Measurements from ENCODE around the gene AOPEP.

AOPEP gene

GRCh38 chr9:94905606-94906005 lies 179.1 kb downstream of the AOPEP start:
- DNase-seq = no peak

- no peak for DNase-seq
These were observed 179.7 kb downstream of the AOPEP start for GRCh38 chr9:94906181-94906580.

- no peak for DNase-seq
These were observed 180.2 kb downstream of the AOPEP start for GRCh38 chr9:94906713-94907112.

GRCh38 chr9:94907264-94907936 lies 180.9 kb downstream of the AOPEP start:
- no peak for DNase-seq

- no peak for DNase-seq
These were observed 181.6 kb downstream of the AOPEP start for GRCh38 chr9:94908011-94908563.

GRCh38 chr9:94908583-94909249 lies 182.2 kb downstream of the AOPEP start:
- no peak for DNase-seq

- DNase-seq = no peak
These were observed 182.9 kb downstream of the AOPEP start for GRCh38 chr9:94909250-94909894.

- DNase-seq = no peak
These were observed 183.6 kb downstream of the AOPEP start for GRCh38 chr9:94909965-94910730.

GRCh38 chr9:94911211-94911610 lies 184.7 kb downstream of the AOPEP start:
- no peak for DNase-seq

- DNase-seq = no peak
These were observed 185.6 kb downstream of the AOPEP start for GRCh38 chr9:94911986-94912635.

GRCh38 chr9:94912700-94913249 lies 186.3 kb downstream of the AOPEP start:
- DNase-seq = no peak

GRCh38 chr9:94913550-94913949 lies 187.1 kb downstream of the AOPEP start:
- no peak for DNase-seq

GRCh38 chr9:94915476-94916450 lies 189.3 kb downstream of the AOPEP start:
- no peak for DNase-seq

GRCh38 chr9:94916956-94917355 lies 190.5 kb downstream of the AOPEP start:
- no peak for DNase-seq

GRCh38 chr9:94918038-94918753 lies 191.7 kb downstream of the AOPEP start:
- peak; percentile 28 for DNase-seq

- no peak for DNase-seq
These were observed 193.0 kb downstream of the AOPEP start for GRCh38 chr9:94919376-94920098.

GRCh38 chr9:94920420-94921091 lies 194.1 kb downstream of the AOPEP start:
- no peak for DNase-seq

GRCh38 chr9:94921092-94921471 lies 194.6 kb downstream of the AOPEP start:
- DNase-seq = no peak

GRCh38 chr9:94921656-94922055 lies 195.2 kb downstream of the AOPEP start:
- DNase-seq = no peak

All from CD4-positive, alpha-beta T cell treated with Interleukin-12 subunit alpha and Interleukin-12 subunit beta, for 1 hour (primary cell).